Spleen (tissue), 11 donors: Measurements from ENCODE around the gene CALR3. TPM values are rescaled to one million over a fixed set of nuclear protein-coding genes. Genes with fewer than 3 reads are reported as not detected.
A peak's percentile ranks its signal among the peaks of the same experiment; 100 is the strongest.

Experiments
- DNase-seq: peaks from one replicate; pipeline ENCODE4 v3.0.0-alpha.2; 2020
- H3K27ac ChIP-seq, 8 donors: fragments of 200-600 bp; sonication (generic) in 7 of 8; 1 replicate in 4 of 8; 2 replicates in 4 of 8; pipeline versions ENCODE4 v1.5.0 to v1.8.0; 2016 to 2021; ENCODE audit warnings: inconsistent platforms in 4 of 8, mild to moderate bottlenecking in 4 of 8, moderate library complexity in 1 of 8
- H3K27me3 ChIP-seq, 7 donors: fragments of 200-600 bp; sonication (generic) in 6 of 7; replicated peaks in 1 of 7; 1 replicate in 4 of 7; 2 replicates in 3 of 7; pipeline versions ENCODE4 v1.5.0 to v1.8.0; 2016 to 2021; ENCODE audit warnings: inconsistent platforms in 3 of 7, mild to moderate bottlenecking in 1 of 7
- H3K36me3 ChIP-seq, 6 donors: fragments of 200-600 bp; sonication (generic) in 5 of 6; 1 replicate in 4 of 6; 2 replicates in 2 of 6; pipeline versions ENCODE4 v1.5.0 to v1.8.0; 2016 to 2021; ENCODE audit warnings: inconsistent platforms in 2 of 6
- H3K4me1 ChIP-seq, 6 donors: fragments of 200-600 bp; sonication (generic) in 5 of 6; 1 replicate in 3 of 6; 2 replicates in 3 of 6; pipeline versions ENCODE4 v1.5.0 to v1.8.0; 2016 to 2021; ENCODE audit warnings: inconsistent platforms in 3 of 6
- H3K4me3 ChIP-seq, 8 donors: fragments of 200-600 bp; sonication (generic) in 7 of 8; 1 replicate in 4 of 8; 2 replicates in 4 of 8; pipeline versions ENCODE4 v1.5.0 to v1.8.0; 2016 to 2021; ENCODE audit warnings: inconsistent platforms in 4 of 8, mild to moderate bottlenecking in 4 of 8, moderate library complexity in 2 of 8
- H3K9me3 ChIP-seq, 8 donors: fragments of 200-600 bp; sonication (generic) in 7 of 8; 1 replicate in 4 of 8; 2 replicates in 4 of 8; pipeline versions ENCODE4 v1.5.0 to v1.8.0; 2016 to 2021; ENCODE audit warnings: inconsistent platforms in 4 of 8
- POLR2A ChIP-seq, 3 donors: fragments of 450-650 bp; IDR thresholded peaks; one replicate each; pipeline ENCODE4 v1.5.1; 2017; ENCODE audit warnings: antibody characterized with exemption in 3 of 3, mild to moderate bottlenecking in 1 of 3
- POLR2AphosphoS5 ChIP-seq, 3 donors: sonication (generic); formaldehyde crosslinking; IDR thresholded peaks; one replicate each; pipeline ENCODE4 v1.5.1; 2017; ENCODE audit warnings: antibody characterized with exemption in 3 of 3
- WGBS, 5 donors: extraction: QIAGEN DNeasy Blood & Tissue Kit in 3 of 5; methylation state at CpG; one replicate each; pipeline versions ENCODE4 v1.1.5 to v1.1.7; 2013 to 2018; 5-methylcytosine and 5-hydroxymethylcytosine counted together
- intact Hi-C: fragments of 100-400 bp; cut with DNase I; formaldehyde crosslinking; loops from one replicate; pipeline ENCODE4 v1.15.0; 2023; ENCODE audit warnings: low total_unique reads
- polyA plus RNA-seq, 3 donors: library from polyadenylated mRNA; stranded (reverse); fragments of 200-250 nt; gene quantifications; one replicate each; pipeline ENCODE4 v1.2.1, GENCODE V29; 2013
- total RNA-seq, 7 donors: library from RNA; depleted of rRNA in 3 of 7; stranded (reverse); fragments of >200 nt in 3 of 7; fragmentation: NEBNext Ultra II Directional in 4 of 7; extraction: Animal tissue kit (Norgen Biotek cat#: 25700) in 4 of 7; gene quantifications; one replicate each; pipeline versions ENCODE4 v1.1.0 to v1.2.1, GENCODE V29; 2016 to 2021
- TF ChIP-seq, protein P1 (sequence below), 11 experiments: fragments of 200-600 bp in 7 of 11; fragments of 450-650 bp in 4 of 11; sonication (generic) in 4 of 11; IDR thresholded peaks in 8 of 11; conservative IDR thresholded peaks in 3 of 11; 1 replicate in 7 of 11; 2 replicates in 4 of 11; pipeline versions ENCODE4 v1.4.0 to v1.8.0; 2016 to 2021; ENCODE audit warnings: antibody characterized with exemption in 11 of 11, inconsistent platforms in 4 of 11, mild to moderate bottlenecking in 1 of 11
- donor health status: healthy with polysubstance abuse.
- donor health status: DM: no; HTN: no; CAD: no; lungs with moderate emphysema.
- donor health status: DM: no; HTN: no; CAD: no.
- donor health status: Bipolar disorder and iron deficiency.
- donor health status: healthy.
- donor health status: DM: no; HTN: no; CAD: no.
- donor health status: DM: yes; HTN: yes; CAD: no.

Gene CALR3
- total and polyA plus RNA-seq, 10 donors = 0.07 to 0.10 (median 0.08) TPM; not detected in 7

DNA sequence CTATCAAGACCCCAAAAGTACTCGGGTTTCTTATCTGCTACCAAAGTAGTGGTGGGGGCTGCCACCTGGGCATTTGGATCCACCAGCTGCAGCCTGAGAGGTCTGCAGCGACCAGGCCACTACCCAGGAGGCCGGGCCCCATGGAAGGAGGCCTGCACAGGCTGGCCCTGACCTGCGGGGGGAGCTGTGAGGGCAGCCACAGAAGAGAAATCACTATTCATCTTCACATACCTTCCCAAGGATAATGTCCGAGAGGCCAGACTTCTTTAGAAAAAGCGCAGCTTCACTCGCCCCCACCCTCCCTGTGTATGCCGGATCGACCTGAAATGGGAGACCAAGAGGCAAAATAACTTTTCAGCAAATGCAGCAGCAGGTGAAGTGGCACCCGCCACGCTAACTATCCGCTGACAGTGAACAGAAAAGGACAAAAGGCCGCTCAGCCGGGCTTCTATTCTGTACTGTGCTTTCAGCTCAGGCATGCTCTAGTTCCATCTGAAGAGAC, 54.3 kb downstream of the CALR3 start:
- Histone ChIP-seq H3K4me3 (no peak overlapping the region), H3K27ac (peak overlapping the region in 2 of 8 donors; percentile 87 to 91)
- intact Hi-C loops = no loop called here

DNA sequence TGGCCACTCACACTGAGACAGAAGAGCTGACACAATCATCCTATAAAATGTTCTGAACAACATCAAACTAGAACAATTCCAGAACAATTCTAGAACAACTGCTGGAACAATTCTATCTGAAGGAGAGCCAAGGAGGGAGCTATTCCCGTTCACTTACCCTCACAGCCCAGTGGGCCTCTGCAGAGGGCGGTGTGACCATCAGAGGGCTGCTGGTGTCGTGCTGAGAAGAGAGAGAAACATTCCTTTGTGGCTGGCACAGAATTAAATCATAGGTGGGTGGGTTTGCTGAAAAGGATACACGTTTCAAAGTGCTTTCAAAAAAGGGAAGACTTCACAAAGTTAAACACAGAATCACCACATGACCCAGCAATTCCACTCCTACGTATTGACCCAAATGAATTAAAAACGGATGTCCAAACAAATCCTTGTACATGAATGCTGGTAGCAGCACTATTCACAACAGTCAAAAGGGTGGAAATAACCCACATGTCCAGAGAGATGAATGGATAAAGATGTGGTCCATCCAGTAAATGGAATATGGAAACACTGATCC, 59.1 kb downstream of the CALR3 start:
- peaks cover 0 to 100% (median 50%) of the 10 kb centered on the region in 6 donors for H3K36me3 ChIP-seq
- 61 to 71% (median 66%) methylated on average over 6 of the region's 6 CpGs for WGBS, 5 donors
- no peak for DNase-seq
- no peak overlapping the region for H3K4me3 ChIP-seq
- intact Hi-C loops = no loop called here
- peaks cover 10 to 72% (median 27%) of the 10 kb centered on the region in 6 donors for H3K4me1 ChIP-seq
- no peaks in the 10 kb centered on the region for H3K9me3 ChIP-seq
- TF ChIP-seq POLR2AphosphoS5 (IDR thresholded peaks at IDR 0.05) (no peak), POLR2A (IDR thresholded peaks at IDR 0.05) (no peak)
- TF ChIP-seq, protein P1, sequence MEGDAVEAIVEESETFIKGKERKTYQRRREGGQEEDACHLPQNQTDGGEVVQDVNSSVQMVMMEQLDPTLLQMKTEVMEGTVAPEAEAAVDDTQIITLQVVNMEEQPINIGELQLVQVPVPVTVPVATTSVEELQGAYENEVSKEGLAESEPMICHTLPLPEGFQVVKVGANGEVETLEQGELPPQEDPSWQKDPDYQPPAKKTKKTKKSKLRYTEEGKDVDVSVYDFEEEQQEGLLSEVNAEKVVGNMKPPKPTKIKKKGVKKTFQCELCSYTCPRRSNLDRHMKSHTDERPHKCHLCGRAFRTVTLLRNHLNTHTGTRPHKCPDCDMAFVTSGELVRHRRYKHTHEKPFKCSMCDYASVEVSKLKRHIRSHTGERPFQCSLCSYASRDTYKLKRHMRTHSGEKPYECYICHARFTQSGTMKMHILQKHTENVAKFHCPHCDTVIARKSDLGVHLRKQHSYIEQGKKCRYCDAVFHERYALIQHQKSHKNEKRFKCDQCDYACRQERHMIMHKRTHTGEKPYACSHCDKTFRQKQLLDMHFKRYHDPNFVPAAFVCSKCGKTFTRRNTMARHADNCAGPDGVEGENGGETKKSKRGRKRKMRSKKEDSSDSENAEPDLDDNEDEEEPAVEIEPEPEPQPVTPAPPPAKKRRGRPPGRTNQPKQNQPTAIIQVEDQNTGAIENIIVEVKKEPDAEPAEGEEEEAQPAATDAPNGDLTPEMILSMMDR (IDR thresholded peaks at IDR 0.05 in 8 of 11, conservative IDR thresholded peaks at IDR 0.05 in 3 of 11) = no peak
- peak overlapping the region; percentile 51 to 77 (median 62) for H3K27ac ChIP-seq
- no peaks in the 10 kb centered on the region for H3K27me3 ChIP-seq

More for the DNA sequence above, 54.3 kb downstream of the CALR3 start:
- TF ChIP-seq, protein P1 (IDR thresholded peaks at IDR 0.05 in 8 of 11, conservative IDR thresholded peaks at IDR 0.05 in 3 of 11) = peak in 8 of 11 experiments; percentile 8 to 57 (median 40)
- TF ChIP-seq POLR2A (IDR thresholded peaks at IDR 0.05) (no peak), POLR2AphosphoS5 (IDR thresholded peaks at IDR 0.05) (peak in 1 of 3 donors; percentile 35)
- H3K4me1 ChIP-seq = peaks cover 22 to 97% (median 52%) of the 10 kb centered on the region in 6 donors
- no peaks in the 10 kb centered on the region for H3K9me3 ChIP-seq
- no peak for DNase-seq
- no peaks in the 10 kb centered on the region for H3K27me3 ChIP-seq
- 83 to 92% (median 89%) methylated on average over 14 of the region's 14 CpGs for WGBS, 5 donors
- H3K36me3 ChIP-seq = peaks cover 0 to 53% (median 25%) of the 10 kb centered on the region in 6 donors

DNA sequence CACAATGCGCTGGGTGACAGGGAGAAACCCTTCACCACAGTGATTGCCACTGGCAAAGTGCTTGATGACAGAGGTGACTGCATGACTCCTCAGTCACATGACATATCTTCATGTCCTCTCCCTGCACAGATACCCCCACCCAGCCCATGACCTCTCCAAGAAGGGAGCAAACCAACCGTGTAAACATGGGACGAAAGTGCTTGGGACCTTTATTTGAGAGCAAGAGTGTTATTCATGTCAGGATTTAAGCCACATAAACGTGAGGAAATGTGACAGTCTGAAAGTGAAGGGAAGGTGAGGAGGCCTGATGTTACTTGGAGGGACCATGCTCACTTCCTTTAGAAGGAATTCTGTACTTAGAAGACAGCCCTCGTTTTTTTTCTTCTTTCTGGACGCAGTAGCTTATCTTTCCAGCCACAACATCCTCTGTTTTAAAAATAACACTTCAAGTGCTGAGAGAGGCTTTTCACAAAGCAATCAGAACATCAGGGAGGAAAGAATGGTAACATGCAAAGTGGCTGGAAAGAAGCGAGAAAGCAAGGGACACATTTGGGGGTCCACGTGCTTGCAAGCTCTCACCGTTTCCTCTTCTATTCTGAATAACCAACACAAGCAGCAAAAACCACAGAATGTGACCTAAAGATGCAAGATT, 59.8 kb downstream of the CALR3 start:
- Histone ChIP-seq H3K4me1 (peaks cover 10 to 65% (median 25%) of the 10 kb centered on the region in 6 donors), H3K36me3 (peaks cover 0 to 100% (median 48%) of the 10 kb centered on the region in 6 donors), H3K4me3 (no peak overlapping the region), H3K27ac (peak overlapping the region; percentile 51 to 77 (median 62)), H3K9me3 (no peaks in the 10 kb centered on the region), H3K27me3 (no peaks in the 10 kb centered on the region)
- no peak for DNase-seq
- TF ChIP-seq POLR2AphosphoS5 (IDR thresholded peaks at IDR 0.05) (no peak), POLR2A (IDR thresholded peaks at IDR 0.05) (no peak)
- TF ChIP-seq, protein P1 (IDR thresholded peaks at IDR 0.05 in 8 of 11, conservative IDR thresholded peaks at IDR 0.05 in 3 of 11) = no peak
- 25 to 33% (median 28%) methylated on average over 9 of the region's 9 CpGs for WGBS, 5 donors
- intact Hi-C loops = no loop called here
